GM13976 (cell line): ENCODE results near the gene ANKMY1.

Experiments used
- DNase-seq: peaks from one replicate; pipeline ENCODE4 v3.0.0; 2012; ENCODE audit warnings: low spot score
- in situ Hi-C: fragments of 300-500 bp; cut with MboI; formaldehyde crosslinking; loops from one replicate; pipeline ENCODE4 v1.12.0; 2022; ENCODE audit warnings: low sequenced_read_pairs, mixed read lengths, inconsistent platforms; ENCODE audit not compliant: unreplicated experiment
- TF ChIP-seq, protein P1 (sequence below): IDR thresholded peaks from 2 replicates; pipeline ENCODE4 v1.5.1; 2012; ENCODE audit warnings: borderline replicate concordance, mild to moderate bottlenecking; ENCODE audit not compliant: insufficient read depth; ENCODE audit errors: extremely low read depth, missing control alignments, control extremely low read depth

The ANKMY1 gene

DNA sequence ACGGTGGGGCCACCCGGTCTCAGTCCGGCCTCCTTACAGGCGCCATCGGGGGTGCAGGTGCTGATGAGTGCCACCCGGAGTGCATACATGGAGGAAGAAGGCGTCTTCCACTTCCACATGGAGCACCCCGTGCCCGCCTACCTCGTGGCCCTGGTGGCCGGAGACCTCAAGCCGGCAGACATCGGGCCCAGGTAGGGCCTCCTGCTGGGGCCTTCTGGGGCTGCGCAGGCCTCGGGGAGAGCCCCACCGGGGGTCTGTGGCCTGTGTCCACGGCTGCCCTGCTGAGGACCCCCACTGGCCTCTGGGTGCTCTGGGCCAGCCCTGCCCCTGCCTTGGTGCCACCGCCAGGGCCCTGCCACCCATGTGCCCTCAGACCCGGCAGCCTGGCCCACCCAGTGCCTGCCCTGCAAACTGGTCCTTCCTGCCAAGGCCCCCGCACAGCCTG is 15.3 kb upstream of the ANKMY1 start:
- TF ChIP-seq, protein P1, sequence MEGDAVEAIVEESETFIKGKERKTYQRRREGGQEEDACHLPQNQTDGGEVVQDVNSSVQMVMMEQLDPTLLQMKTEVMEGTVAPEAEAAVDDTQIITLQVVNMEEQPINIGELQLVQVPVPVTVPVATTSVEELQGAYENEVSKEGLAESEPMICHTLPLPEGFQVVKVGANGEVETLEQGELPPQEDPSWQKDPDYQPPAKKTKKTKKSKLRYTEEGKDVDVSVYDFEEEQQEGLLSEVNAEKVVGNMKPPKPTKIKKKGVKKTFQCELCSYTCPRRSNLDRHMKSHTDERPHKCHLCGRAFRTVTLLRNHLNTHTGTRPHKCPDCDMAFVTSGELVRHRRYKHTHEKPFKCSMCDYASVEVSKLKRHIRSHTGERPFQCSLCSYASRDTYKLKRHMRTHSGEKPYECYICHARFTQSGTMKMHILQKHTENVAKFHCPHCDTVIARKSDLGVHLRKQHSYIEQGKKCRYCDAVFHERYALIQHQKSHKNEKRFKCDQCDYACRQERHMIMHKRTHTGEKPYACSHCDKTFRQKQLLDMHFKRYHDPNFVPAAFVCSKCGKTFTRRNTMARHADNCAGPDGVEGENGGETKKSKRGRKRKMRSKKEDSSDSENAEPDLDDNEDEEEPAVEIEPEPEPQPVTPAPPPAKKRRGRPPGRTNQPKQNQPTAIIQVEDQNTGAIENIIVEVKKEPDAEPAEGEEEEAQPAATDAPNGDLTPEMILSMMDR: no peak
- in situ Hi-C loops: no loop called here
- no peak for DNase-seq

DNA sequence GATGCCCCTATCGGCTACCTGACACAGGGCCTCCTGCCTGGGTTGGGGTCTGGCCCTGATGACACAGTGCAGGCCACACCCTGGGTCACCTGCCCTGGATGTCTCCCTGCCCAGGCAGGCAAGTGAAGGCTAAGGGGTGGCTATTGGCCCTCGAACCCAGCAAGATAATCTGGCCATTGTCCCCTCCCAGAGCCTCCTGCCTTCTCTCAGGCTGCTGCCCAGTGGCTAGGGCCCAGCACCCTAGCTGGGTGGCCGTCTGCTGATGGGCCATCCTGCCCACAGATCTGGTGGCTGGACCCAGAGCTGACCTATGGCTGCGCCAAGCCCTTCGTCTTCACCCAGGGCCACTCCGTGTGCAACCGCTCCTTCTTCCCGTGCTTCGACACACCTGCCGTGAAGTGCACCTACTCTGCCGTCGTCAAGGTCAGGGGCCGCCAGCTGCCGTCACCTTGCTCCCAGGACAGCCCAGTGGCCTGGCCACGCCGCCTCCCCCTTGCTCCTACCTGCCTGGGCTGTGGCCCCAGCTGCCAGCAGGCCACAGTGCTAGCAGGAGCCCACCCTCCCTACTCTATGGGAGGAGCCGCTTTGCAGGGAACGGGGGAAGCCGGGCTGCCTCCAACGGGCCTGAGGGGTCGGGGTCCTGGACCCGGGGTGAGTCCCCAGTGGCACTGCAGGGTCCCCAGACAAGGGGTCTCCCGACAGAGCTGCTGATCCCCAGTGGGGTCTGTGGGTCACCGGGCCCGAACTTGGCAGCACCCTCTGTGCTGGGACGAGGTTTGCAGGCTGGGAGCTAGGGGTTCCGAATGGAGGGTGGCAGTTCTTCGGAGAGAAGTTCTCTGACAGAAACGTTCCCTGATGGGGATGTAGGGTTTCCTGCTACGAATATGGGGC is 14.6 kb upstream of the ANKMY1 start:
- in situ Hi-C loops: no loop called here
- DNase-seq: no peak
- TF ChIP-seq, protein P1: no peak

DNA sequence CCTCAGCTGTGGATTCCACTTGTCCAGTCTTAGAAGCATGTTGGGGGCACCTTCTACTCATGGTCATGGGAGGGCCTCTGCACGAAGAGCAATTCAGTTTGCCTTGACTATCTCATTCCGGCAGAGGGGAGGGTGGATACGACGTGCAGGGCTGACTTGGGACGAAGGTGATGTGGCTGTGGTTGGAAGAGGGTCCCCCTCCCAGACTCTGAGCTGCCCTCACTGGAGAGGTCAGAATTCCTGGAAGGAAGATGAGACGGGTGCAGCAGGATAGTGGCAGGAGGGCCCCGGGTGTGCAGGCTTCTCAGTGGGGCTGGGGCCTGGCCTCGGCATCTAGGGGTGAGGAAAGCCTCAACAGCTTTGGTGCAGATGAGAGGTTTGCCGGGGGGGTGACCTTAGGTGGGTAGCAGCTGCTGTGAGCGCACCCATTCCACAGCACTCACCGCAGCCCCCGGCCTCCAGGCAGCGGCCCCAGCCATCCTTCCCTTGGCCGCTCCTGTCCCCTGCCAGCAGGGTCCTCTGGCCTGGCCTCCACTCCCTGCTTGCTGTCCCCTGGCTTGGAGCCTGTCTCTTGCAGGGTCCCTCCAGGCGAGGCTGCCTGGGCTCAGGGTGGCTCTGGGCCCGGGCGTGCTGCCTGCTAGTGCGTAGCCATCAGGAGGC is 13.7 kb upstream of the ANKMY1 start:
- TF ChIP-seq, protein P1: no peak
- in situ Hi-C loops: no loop called here
- no peak for DNase-seq

DNA sequence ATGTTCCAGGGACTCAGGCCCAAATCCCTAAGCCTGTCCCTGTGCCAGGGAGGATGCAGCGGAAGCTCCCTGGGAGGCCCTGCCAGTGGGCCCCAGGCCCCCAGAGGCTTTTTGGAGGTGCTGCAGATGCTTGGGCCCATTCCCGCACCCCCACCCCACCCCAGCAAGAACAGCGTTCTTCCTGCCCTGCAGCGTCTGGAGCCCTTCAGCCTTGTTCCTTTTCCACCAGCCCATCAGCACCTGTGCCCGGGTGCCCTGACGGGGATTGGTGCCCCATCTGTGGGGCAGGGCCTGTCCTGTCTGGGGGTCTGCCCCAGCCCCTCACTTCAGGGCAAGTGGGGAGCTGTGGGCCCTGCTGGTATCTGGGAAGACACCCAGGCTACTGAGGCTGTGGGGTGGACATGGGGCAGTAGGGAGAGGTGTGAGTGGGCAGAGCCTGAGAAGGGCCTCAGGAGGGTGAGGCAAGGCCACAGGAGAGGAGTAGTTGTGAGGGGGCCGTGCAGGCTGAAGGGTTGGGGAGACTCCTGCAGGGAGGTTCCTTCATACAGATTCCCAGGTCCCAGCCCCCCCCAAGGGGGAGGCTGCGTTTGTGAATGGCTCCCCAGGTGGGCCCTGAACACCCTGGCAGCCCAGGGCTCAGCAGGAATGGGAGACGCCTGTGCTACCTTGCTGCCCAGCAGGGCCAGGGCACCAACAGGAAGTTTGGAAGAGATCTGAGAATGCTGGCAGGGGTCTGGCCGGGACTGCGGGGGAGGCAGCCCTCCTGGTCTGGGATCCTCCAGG is 12.9 kb upstream of the ANKMY1 start:
- no peak for DNase-seq
- in situ Hi-C loops: no loop called here
- TF ChIP-seq, protein P1: no peak

DNA sequence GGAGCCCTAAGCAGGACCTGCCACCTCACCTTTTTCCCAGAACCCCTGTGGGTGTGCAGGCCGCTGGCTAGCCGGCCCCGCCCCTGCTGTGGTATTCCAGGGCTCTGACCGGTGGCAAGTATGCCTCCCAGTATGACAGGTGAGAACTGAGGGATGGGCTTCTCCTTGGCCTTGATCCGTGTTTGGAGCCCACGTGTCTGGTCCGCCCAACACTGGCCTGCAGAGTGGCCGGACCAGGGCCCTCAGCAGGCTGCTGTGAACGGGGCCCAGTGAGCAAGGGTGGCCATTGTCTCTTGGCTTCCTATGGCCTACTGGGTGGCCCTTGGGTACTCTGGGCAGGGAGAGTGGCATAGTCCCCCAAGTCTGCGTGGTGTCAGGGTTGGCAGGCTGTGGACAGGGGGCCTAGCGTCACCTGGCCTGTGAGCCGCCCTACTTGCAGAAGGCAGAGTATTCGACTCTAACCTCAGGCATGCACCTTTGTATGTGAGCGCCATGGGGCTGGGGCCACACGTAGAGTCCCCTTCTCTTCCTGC is 12.3 kb upstream of the ANKMY1 start:
- in situ Hi-C loops: no loop called here
- TF ChIP-seq, protein P1: no peak
- no peak for DNase-seq

DNA sequence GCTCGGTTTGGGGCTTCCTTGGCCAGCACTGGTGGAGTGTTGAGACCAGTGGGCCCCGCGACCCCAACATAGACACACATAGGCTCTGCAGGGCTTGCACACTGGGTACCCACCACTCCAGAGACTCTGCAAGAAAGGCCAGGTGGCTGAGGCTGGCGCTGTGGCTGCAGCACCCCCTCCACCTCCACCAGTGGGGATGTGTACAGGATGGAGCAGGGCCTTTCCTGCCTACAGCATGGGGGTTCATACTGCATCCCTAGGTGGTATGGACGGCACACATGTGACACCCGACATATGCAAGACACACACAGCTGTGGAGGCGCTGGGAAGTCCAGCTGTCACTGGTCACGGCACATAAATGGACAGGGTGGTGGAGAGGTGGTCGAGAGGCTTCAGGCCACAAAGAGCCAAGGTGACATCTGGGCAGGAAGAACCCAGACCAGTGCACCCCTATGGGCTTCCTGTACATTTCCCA is 11.8 kb upstream of the ANKMY1 start:
- no peak for DNase-seq
- in situ Hi-C loops: no loop called here

More for the DNA sequence above, 11.8 kb upstream of the ANKMY1 start:
- TF ChIP-seq, protein P1: no peak
